Stimulated activated CD8-positive, alpha-beta memory T cell treated with anti-CD3 and anti-CD28 coated beads, Interleukin-12 subunit alpha, Interleukin-12 subunit beta, amount 100 ng/mL, for 1 hour (primary cell): ENCODE results near the gene ST8SIA1.
"Not testable (repeated sequence)": the region's sequence is repeated elsewhere in the genome, so short reads cannot be mapped to it uniquely, and the experiment has no call there.

Source experiments
- DNase-seq: peaks from one replicate; pipeline ENCODE4 v3.0.0-alpha.2; 2020; ENCODE audit warnings: low read depth

ST8SIA1 gene

DNA sequence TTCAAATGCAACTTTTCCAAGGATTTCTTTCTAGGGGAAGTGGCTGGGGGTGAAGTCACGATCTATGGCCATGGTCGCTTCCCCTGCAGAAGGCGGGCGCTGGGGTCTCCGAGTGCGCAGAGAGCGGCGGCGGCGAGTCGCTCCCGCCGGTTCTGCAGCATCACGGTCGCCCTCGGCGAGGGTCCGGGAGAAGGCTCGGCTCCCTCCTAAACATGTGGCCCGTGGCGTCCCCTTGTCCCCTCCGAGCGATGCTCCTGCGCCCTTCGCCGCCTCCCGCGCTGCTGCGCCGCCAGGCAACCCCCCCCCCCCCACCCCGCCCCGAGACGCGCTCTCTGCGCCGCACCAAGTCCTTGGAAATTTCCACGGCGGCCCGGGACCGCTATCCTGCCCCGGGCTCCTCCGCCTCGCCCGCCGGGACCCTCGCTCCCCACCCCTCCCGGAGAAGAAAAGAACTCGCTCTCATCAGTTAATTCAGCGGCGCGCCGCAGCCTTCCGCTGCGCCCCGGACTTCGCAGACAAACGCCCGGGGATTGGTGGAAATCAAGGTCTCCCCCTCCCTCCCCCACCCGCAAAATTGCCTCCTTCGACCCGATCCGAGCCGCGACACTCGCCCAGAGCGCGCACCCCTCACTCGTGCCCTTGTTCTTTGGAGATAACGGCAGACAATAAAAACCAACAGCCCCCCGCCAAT is at the start of gene ST8SIA1:
Gene ST8SIA1, minus strand, starts transcription at position 298 of the 691 bp plus-strand sequence. CDS start 475 bp downstream, outside the sequence.
- peak; percentile 27 for DNase-seq

DNA sequence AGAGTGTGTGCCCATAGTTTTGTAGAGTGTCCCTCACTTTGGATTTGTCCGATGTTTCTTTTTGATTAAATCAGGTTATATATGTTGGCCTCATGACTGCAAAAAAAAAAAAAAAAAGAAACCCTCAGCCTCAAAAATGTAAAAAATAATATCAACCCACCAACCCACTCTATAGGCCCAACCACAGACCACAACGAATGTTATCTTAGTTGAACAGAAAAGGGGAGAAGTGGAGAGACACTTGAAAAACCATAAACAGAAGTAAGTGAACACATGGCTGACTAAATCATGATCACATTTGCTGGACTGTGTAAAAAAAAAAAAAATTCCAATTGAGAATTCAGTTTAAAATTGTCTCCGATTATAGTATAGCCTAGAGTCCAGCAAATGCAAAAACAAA is 45.5 kb upstream of the ST8SIA1 start:
- no peak for DNase-seq

GRCh38 chr12:22377731-22378496 is 43.4 kb upstream of the ST8SIA1 start:
- DNase-seq: no peak

GRCh38 chr12:22376596-22377150 is 42.2 kb upstream of the ST8SIA1 start:
- DNase-seq: not testable (repeated sequence)

DNA sequence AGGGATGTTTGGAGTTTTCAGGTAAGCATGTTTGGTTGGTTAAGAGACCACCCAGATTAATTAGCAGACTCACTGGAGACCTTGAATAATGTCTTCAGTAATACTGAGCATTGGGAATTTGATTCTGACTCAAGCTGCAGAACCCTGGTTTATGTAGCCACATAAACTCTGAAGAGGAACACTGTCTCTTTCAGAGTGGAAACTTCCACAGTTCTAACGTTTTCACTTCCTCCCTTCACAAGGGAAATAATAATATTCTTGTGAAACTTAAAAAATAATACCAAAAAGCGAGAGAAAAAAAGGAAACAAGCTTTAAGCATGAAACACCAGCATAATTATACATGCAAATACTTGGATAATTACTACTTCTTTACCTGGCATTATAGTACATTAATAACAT is 40.0 kb upstream of the ST8SIA1 start:
- no peak for DNase-seq

GRCh38 chr12:22372277-22372837 is 37.9 kb upstream of the ST8SIA1 start:
- no peak for DNase-seq

DNA sequence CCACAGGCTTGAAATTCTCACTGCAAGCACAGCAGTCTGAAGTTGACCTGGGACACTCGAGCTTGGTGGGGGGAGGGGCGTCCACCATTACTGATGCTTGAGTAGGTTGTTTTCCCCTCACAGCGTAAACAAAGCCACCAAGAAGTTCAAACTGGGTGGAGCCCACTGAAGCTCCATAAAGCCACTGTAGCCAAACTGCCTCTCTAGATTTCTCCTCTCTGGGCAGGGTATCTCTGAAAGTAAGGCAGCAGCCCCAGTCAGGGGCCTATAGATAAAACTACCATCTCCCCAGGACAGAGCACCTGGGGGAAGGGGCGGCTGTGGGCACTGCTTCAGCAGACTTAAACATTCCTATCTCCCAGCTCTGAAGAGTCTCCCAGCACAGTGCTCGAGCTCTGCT is 31.7 kb upstream of the ST8SIA1 start:
- no peak for DNase-seq

DNA sequence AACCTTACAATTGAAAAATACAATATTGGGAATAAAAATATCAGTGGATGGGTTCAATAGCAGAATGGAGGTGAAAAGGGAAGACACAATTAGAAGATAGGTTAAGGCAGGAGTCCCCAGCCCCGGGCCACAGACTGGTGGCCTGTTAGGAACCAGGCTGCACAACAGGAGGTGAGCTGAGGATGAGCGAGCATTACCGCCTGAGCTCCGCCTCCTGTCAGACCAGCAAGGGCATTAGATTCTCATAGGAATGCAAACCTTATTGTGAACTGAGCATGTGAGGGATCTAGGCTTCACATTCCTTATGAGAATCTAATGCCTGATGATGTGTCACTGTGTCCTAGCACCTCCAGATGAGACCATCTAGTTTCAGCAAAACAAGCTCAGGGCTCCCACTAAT is 27.3 kb upstream of the ST8SIA1 start:
- DNase-seq: no peak

DNA sequence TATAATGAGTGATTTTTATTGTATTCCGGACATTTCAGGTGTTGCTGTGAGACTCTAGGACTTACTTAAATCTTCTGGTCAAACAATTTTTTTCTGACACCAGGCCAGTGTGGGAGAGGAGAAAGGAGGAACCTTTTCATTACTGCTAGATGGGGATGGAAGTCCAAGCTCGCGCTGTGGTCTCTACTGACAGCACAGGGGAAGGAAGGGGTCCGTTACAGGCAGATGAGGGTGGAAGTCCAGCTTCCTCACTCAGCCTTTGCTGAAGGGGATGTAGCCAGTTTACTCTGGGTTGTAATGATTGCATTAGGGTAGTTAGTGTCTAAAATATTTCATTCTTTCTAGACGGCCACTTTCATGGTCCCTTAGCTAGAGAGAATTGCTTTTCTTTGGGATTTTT is 26.3 kb upstream of the ST8SIA1 start:
- no peak for DNase-seq

- no peak for DNase-seq
Measured at GRCh38 chr12:22357531-22357930, 23.0 kb upstream of the ST8SIA1 start.

DNA sequence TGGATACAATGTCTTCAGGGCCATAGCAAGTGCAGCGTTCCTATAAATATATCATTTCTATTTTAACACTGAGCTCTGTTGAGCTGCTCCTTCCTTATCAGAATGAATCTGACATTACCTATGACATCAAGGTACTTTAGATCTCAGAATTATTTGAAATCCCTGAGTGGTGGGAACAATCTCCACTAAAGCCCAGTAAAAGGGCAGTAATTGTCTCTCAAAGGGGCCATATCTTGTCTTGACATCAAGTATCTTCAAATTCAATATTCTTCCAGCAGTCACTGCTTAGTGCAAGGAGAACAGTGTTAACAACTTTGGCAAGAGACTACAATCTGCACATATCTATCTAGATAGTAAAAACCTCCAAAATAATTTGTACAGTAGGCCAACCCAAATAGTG is 21.7 kb upstream of the ST8SIA1 start:
- no peak for DNase-seq

GRCh38 chr12:22355011-22355580 is 20.6 kb upstream of the ST8SIA1 start:
- no peak for DNase-seq

DNA sequence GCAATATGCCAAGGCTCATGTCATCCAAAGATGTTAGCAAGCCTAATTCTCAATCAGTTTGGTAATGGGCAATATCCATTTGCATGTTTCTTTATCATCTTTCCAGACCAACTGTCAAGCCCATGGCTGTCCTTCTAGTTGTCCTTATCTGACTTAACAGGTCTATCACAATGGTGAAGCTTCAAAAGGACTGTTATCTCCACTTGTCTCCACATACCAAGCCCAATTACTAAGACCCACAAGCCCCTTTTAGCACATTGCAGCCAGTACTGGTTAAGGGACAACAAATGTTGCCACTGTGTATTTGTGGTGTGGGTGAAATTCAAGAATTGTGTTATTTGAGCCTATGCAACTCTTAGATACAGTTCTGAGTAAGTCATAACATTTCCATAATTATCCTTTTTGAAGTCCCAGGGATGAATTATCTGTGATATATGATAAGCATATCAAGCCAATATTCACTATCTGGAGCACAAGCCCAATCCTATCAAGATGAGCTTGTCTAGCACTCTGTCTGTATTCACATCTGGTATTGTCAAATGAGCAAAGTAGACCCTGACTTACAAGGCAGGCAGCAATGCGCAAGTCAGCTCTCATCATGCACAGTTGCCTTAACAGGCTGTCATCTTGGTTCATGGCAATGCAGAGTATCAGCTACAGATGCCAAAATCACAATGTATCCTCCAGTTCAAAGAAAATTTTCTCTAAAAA is 19.3 kb upstream of the ST8SIA1 start:
- no peak for DNase-seq

DNA sequence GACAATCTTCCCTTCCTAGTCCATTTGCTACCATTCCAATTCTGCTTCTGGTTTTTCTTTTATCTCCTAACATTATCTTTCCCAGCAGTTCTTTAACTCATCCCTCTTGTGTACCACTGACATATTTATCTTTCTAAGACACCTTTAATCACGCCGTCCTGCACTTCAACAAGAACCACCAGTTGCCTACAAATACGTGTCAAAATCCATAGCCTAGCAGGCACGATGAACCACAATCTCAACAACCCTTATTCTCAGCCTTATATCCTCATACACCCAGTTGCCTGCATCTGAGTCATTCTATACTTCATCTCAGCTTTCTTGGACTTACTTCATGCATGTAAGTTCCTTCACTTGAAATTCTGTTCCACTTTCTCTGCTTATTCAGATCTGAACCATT is 16.4 kb upstream of the ST8SIA1 start:
- DNase-seq: no peak

DNA sequence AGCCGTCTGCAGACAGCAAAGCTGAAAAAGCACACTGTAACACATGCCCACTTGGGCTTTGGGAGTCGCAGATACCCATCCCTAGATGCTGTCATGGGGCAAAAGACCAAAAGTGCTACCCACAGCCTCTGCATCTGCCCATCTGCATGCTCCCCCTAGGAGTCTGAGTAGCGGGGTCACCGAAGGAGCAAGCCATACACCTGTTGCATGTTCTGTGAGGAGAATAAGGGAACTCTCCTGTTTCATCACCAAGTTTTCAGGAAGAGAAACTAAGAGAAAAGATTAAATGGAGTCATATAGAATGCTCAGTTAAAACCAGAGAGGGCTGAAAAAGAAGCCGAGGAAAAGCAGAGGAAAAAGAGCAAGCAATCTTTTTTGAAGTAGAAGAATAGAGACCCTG is 13.7 kb upstream of the ST8SIA1 start:
- no peak for DNase-seq

DNA sequence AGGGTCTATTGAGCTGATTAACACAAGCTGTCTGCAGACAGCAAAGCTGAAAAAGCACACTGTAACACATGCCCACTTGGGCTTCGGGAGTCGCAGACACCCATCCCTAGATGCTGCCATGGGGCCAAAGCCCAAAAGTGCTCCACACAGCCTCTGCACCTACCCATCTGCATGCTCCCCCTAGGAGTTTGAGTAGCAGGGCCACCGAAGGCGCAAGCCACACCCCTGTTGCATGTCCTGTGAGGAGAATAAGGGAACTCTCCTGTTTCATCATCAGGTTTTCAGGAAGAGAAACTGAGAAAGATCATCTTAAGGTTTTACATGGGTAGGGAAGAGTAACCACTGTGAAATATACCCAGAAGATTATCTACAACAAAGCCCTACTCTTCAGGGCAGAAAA is 5.6 kb upstream of the ST8SIA1 start:
- DNase-seq: no peak

GRCh38 chr12:22339691-22340090 is 5.2 kb upstream of the ST8SIA1 start:
- no peak for DNase-seq

DNA sequence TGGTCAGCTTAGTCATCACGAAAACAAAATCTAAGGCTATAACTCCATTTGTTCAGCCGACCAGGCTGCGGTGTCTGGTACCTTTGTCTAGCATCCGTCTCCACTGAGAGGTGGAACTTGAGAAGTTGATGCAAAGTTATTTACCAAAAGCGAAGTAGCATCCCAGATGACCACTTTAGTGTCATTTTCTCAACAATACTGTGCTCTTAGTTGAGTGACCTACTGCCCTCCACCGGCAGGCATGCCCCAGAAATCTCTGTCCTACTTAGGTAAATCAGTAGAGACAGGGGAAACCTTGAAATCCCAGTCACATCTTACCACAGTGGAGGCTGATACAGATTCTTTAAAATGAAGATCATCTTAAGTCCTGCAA is 1.3 kb upstream of the ST8SIA1 start:
- no peak for DNase-seq

DNA sequence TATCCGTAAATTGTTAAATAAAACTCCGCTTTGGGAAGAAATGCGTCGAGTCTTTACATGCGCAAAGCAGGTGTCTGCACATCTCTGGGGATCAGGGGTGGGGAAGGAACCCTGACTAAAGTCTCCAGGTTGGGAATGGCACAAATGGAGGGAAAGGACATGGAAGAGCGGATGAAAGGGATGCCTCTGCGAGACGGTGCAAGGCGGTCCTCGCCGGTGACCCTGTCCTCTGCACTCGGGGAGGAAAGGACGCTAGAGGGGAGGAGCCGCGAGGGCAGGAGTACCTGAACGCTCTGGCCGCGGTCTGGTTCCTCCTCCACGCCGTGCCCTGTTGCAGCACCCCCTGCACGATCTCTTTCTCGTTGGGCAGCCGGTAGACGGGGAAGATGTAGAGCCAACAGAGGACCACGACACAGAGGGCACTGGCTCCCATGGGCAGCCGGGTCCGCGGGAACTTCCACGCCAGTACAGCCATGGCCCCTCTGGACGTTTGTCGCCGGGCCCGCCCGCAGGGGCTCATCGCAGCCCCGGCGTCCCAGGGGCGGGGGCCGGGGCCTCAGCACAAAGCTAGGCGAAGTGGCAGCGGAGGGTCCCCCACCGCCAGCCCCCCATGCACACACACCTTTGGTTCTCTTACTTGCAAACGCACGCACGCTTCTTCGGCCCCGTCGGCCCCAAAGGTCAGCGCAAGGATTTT is 646 bp downstream of the ST8SIA1 start:
- DNase-seq: no peak

GRCh38 chr12:22333186-22333712 is 1.3 kb downstream of the ST8SIA1 start:
- DNase-seq: no peak

DNA sequence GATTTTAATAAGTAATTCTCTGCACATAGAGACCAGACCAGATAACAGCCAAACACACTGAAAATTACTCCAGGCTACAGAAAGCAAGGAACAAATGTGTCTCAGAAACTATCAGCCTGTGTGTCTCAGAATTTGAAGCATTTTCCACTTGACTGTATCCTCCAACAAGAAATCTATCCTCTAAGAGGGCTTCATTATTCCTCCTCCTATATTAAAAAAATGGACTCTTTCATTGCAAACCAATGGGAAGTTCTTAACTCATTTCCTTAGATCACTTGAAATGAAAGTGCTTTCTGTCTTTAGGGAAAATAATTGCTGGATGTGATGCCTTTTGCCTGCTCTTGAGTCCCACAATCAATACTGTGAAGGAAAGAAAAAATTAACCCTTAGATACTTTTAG is 2.3 kb downstream of the ST8SIA1 start:
- no peak for DNase-seq
